Sigmoid colon (tissue), 3 donors: ENCODE results near the gene ADAM10.

Experiments
- CTCF ChIP-seq, 4 experiments: fragments of 450-650 bp in 3 of 4; fragments of 200-600 bp in 1 of 4; IDR thresholded peaks; one replicate each; pipeline ENCODE4 v1.5.1; 2016 to 2019; ENCODE audit warnings: antibody characterized with exemption in 4 of 4, mild to moderate bottlenecking in 3 of 4, moderate library complexity in 2 of 4
- POLR2A ChIP-seq, 2 donors: fragments of 450-650 bp; IDR thresholded peaks; one replicate each; pipeline ENCODE4 v1.6.1; 2016; ENCODE audit warnings: antibody characterized with exemption in 2 of 2, mild to moderate bottlenecking in 2 of 2, moderate library complexity in 2 of 2

- no peak for TF ChIP-seq CTCF (IDR thresholded peaks at IDR 0.05)
- no peak for TF ChIP-seq POLR2A (IDR thresholded peaks at IDR 0.05)
Measured at GRCh38 chr15:58766290-58766689, 16.8 kb upstream of the ADAM10 start.
